ENCODE data around the gene ANAPC4.

GRCh38 chr4:25401066-25401465, 24.0 kb downstream of the ANAPC4 start:
- TF ChIP-seq CTCF (IDR thresholded peaks at IDR 0.05; ENCODE audit: low read length) (no peak), EZH2 (IDR thresholded peaks at IDR 0.05; ENCODE audit: borderline replicate concordance, low read length) (no peak)

Measured in OCI-LY1 (cell line).